ENCODE results near the gene SLC2A5.
"Not testable (repeated sequence)": the region's sequence is repeated elsewhere in the genome, so short reads cannot be mapped to it uniquely, and the experiment has no call there.

SLC2A5 gene

GRCh38 chr1:9095818-9096217, 26.4 kb upstream of the SLC2A5 start:
- H3F3A ChIP-seq (ENCODE audit: insufficient read depth), result no peaks in the 10 kb centered on the region
- H3K27me3 ChIP-seq (ENCODE audit: low read length), result no peaks in the 10 kb centered on the region
- H3K9me3 ChIP-seq (ENCODE audit: insufficient read depth, low read length), result no peaks in the 10 kb centered on the region
- no peak overlapping the region for H3K27ac ChIP-seq (ENCODE audit: low read depth, low read length)
- H3K9me2 ChIP-seq (replicated peaks; ENCODE audit: insufficient read depth, low read length), result no peaks in the 10 kb centered on the region
- H3K4me2 ChIP-seq (ENCODE audit: low read depth, low read length, poor library complexity, severe bottlenecking), result no peak overlapping the region
- no peak overlapping the region for H3K4me3 ChIP-seq (ENCODE audit: insufficient read depth, low read length, poor library complexity, severe bottlenecking)
- no peak for TF ChIP-seq EZH2phosphoT487 (conservative IDR thresholded peaks at IDR 0.05; ENCODE audit: low read length)
- no peak for TF ChIP-seq CTCF (IDR thresholded peaks at IDR 0.05; ENCODE audit: insufficient read depth, low read length, poor library complexity, severe bottlenecking)
- no peaks in the 10 kb centered on the region for H3K79me2 ChIP-seq (ENCODE audit: insufficient read depth, low read length)
- no peaks in the 10 kb centered on the region for H4K20me1 ChIP-seq (ENCODE audit: low read depth, low read length)
- H2AFZ ChIP-seq (ENCODE audit: low read depth, low read length, severe bottlenecking), result no peak overlapping the region
- H3K36me3 ChIP-seq (ENCODE audit: low read length), result no peaks in the 10 kb centered on the region
- no peak overlapping the region for H3K9ac ChIP-seq (ENCODE audit: low read length)

GRCh38 chr1:9093996-9094595, 24.7 kb upstream of the SLC2A5 start:
- H3K27ac ChIP-seq (ENCODE audit: low read depth, low read length); H3K9me2 ChIP-seq (replicated peaks; ENCODE audit: insufficient read depth, low read length); H3K4me2 ChIP-seq (ENCODE audit: low read depth, low read length, poor library complexity, severe bottlenecking); H3K4me3 ChIP-seq (ENCODE audit: insufficient read depth, low read length, poor library complexity, severe bottlenecking); H3K9ac ChIP-seq (ENCODE audit: low read length); H3K79me2 ChIP-seq (ENCODE audit: insufficient read depth, low read length); H3K36me3 ChIP-seq (ENCODE audit: low read length); H4K20me1 ChIP-seq (ENCODE audit: low read depth, low read length); H2AFZ ChIP-seq (ENCODE audit: low read depth, low read length, severe bottlenecking); H3K9me3 ChIP-seq (ENCODE audit: insufficient read depth, low read length); H3K27me3 ChIP-seq (ENCODE audit: low read length); H3F3A ChIP-seq (ENCODE audit: insufficient read depth): not testable (repeated sequence)

DNA sequence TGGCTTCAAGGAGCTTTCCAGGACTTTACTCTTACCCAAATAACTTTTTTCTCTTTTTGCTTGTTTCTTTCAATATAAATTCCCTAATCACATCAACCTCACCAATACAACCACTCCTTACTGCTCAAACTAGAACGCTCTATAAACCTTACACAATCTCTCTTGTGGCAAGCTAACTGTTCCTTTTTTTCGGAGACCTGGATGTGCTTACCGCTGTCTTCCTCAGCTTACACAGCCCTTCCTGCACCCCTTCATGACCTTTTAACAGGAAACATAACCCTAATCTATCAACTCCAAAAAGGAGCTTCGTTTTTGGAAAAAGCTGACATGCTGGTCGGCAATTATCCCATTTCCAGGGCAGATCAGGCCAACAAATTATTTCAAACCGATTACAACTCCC, 24.1 kb upstream of the SLC2A5 start:
- Histone ChIP-seq H3K9ac (ENCODE audit: low read length) (no peak overlapping the region), H2AFZ (ENCODE audit: low read depth, low read length, severe bottlenecking) (no peak overlapping the region), H3K4me2 (ENCODE audit: low read depth, low read length, poor library complexity, severe bottlenecking) (no peak overlapping the region), H3K36me3 (ENCODE audit: low read length) (no peaks in the 10 kb centered on the region), H3K27ac (ENCODE audit: low read depth, low read length) (no peak overlapping the region), H3K27me3 (ENCODE audit: low read length) (no peaks in the 10 kb centered on the region), H3K9me3 (ENCODE audit: insufficient read depth, low read length) (no peaks in the 10 kb centered on the region), H3K9me2 (replicated peaks; ENCODE audit: insufficient read depth, low read length) (no peaks in the 10 kb centered on the region), H3K4me3 (ENCODE audit: insufficient read depth, low read length, poor library complexity, severe bottlenecking) (no peak overlapping the region), H3F3A (ENCODE audit: insufficient read depth) (no peaks in the 10 kb centered on the region), H3K79me2 (ENCODE audit: insufficient read depth, low read length) (no peaks in the 10 kb centered on the region), H4K20me1 (ENCODE audit: low read depth, low read length) (no peaks in the 10 kb centered on the region)
- TF ChIP-seq CTCF (IDR thresholded peaks at IDR 0.05; ENCODE audit: insufficient read depth, low read length, poor library complexity, severe bottlenecking) (no peak), EZH2phosphoT487 (conservative IDR thresholded peaks at IDR 0.05; ENCODE audit: low read length) (no peak)

GRCh38 chr1:9093091-9093490, 23.7 kb upstream of the SLC2A5 start:
- no peaks in the 10 kb centered on the region for H3K9me2 ChIP-seq (replicated peaks; ENCODE audit: insufficient read depth, low read length)
- H3K9ac ChIP-seq (ENCODE audit: low read length), result no peak overlapping the region
- no peaks in the 10 kb centered on the region for H4K20me1 ChIP-seq (ENCODE audit: low read depth, low read length)
- H3K4me2 ChIP-seq (ENCODE audit: low read depth, low read length, poor library complexity, severe bottlenecking), result no peak overlapping the region
- H3K27ac ChIP-seq (ENCODE audit: low read depth, low read length), result no peak overlapping the region
- no peak overlapping the region for H2AFZ ChIP-seq (ENCODE audit: low read depth, low read length, severe bottlenecking)
- no peaks in the 10 kb centered on the region for H3K9me3 ChIP-seq (ENCODE audit: insufficient read depth, low read length)
- TF ChIP-seq EZH2phosphoT487 (conservative IDR thresholded peaks at IDR 0.05; ENCODE audit: low read length), result no peak
- TF ChIP-seq CTCF (IDR thresholded peaks at IDR 0.05; ENCODE audit: insufficient read depth, low read length, poor library complexity, severe bottlenecking), result no peak
- no peak overlapping the region for H3K4me3 ChIP-seq (ENCODE audit: insufficient read depth, low read length, poor library complexity, severe bottlenecking)
- no peaks in the 10 kb centered on the region for H3F3A ChIP-seq (ENCODE audit: insufficient read depth)
- H3K36me3 ChIP-seq (ENCODE audit: low read length), result no peaks in the 10 kb centered on the region
- no peaks in the 10 kb centered on the region for H3K27me3 ChIP-seq (ENCODE audit: low read length)
- no peaks in the 10 kb centered on the region for H3K79me2 ChIP-seq (ENCODE audit: insufficient read depth, low read length)
